Stimulated activated naive CD4-positive, alpha-beta T cell (primary cell): ENCODE data around the gene SDR9C7.
"Not testable (repeated sequence)": the region's sequence is repeated elsewhere in the genome, so short reads cannot be mapped to it uniquely, and the experiment has no call there.

Source experiments
- DNase-seq, 6 experiments: peaks; one replicate each; lab custom pipeline; 2025; lab: John Stamatoyannopoulos, UW

The SDR9C7 gene

DNA sequence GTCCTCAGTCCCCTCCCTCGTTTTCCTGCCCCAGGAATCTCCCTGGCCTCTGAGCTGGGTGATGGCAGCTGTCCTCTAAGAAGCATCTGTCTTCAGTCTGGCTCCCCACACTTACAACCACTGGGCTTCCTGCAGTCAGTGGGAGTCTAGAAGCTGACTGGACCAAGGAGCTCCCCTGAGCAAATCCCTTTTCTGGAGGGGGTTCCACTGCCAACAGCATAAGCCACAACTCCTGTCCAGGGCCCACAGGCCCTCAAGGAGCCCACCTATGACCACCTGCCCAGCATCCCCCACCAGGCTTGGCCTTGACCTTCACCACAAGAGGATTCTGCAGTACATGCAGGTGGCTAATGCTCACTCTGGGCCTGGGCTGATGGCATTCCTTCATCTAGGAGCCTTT lies 19.1 kb upstream of the SDR9C7 start:
- DNase-seq, result no peak

DNA sequence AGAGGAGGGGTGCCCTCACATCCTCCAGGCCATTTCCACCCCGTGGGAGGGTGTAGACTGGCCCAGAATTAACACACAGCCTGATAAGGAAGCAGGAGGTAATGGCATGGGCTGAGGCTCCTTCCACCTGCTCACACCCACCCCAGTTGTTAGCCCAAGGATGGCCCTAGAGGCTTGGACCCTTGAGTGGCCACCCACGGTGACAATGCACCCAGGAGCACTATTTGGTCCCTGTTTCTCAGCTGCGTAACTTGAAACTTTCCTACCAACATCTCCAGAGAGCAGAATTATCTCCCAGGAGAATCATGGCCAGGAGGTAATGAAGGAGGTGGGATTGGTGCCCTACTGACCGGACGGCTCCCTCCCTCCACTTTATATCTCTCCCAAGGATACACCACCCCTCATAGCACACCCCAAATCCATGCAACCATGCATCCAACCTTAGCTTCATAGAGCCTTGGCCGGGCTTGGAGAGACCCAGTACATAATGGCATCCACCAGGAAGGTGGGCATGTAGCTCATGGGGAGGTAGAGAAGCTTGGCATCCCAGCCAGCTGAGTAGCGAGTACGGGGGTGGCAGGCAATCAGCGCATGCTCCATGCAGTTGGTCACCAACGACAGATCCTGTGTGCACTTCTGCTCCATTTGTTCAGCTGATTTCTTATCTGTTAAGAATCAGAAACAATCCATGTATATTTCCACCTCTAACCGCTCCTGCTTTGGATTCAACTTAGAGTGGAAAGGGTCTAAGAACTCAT lies 17.6 kb upstream of the SDR9C7 start:
- no peak for DNase-seq

DNA sequence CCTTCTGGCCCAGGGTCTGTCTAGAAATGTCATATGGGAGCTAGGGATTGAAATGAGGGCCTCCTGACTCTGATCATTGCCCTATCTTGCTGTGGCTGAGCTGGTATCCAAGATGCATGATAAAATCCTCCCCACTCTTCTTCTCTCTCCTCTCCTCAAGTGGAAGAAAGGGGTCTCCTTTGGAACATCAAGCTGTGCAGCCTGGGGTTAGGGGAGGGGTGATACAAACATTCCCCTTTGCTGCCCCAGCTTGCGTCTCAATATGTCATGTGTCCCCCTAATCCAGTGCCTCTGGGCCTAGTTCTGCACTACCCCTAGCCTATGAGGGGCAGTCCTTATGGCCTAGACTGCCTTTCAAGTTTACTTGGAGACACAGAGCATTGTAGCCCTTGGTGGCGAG lies 14.7 kb upstream of the SDR9C7 start:
- no peak for DNase-seq

DNA sequence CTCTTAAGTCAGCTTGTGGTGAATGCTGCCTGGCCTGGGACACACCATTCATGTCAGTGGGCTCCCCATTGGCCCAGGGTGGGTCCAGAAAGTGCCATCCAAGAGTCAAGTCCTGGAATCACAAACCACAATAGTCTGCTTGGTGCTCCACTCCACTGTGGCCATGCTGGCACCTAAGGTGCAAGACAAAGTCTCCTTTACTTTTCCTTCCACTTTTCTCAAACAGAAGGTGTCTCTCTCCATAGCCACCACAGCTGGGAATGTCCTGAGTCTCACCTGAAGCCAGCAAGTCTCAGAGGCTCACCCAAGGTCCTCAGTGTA lies 14.2 kb upstream of the SDR9C7 start:
- DNase-seq, result no peak

DNA sequence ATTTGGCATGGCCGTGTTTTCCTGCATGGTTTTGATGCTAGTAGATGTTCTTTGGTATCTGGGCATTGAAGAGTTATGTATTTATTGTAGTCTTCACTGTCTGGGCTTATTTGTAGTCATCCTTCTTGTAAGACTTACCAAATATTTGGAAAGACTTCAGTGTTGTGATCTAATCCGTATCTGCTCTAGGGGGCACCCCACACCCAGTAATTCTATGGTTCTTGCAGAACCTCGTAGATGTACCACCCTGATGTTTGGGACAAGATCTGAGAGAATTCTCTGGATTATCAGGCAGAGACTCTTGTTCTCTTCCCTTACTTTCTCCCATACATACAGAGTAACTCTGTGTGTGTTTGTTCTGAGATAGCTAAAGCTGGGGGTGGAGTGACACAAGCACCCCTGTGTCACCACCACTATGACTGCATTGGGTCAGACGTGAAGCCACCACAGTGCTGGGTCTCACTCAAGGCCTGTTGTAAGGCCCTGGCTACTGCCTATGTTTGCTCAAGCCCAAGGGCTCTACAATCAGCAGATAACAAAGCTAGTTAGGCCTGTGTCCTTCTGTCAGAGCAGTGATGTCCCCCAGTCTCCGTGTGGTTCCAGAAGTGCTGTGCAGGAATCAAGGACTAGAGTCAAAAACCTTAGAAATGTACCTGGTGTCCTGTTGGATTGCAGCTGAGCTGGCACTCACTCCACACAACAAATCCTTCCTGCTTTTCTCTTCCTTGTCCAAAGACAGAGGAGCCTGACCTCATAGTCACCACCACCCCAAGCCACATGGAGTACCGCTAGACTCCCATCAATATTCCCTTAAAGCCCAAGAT lies 13.6 kb upstream of the SDR9C7 start:
- no peak for DNase-seq

DNA sequence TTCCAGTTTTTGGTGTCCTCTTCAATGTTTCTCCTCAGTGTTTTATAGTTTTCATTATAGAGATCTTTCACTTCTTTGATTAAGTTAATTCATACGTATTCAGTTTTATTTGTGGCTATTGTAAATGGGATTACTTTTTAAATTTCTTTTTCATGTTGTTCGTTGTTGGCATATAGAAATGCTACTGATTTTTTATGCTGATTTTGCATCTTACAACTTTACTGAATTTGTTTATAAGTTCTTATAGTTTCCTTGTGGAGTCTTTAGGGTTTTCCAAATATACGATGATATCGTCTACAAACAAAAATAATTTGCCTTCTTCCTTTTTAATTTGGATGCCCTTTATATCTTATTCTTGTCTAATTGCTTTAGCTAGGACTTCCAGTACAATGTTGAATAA lies 9.7 kb upstream of the SDR9C7 start:
- no peak for DNase-seq

DNA sequence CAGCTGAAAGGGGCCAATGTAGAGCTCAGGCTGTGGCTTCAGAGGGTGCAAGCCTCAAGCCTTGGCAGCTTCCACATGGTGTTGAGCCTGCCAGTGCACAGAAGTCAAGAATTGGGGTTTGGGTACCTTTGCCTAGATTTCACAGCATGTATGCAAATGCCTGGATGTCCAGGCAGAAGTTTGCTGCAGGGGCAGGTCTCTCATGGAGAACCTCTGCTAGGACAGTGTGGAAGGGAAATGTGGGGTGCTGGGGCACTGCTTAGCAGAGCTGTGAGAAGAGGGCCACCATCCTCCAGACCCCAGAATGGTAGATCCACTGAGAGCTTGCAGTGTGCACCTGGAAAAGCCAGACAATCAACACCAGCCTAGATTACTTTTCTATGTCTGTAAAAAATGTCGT lies 9.2 kb upstream of the SDR9C7 start:
- not testable (repeated sequence) for DNase-seq

DNA sequence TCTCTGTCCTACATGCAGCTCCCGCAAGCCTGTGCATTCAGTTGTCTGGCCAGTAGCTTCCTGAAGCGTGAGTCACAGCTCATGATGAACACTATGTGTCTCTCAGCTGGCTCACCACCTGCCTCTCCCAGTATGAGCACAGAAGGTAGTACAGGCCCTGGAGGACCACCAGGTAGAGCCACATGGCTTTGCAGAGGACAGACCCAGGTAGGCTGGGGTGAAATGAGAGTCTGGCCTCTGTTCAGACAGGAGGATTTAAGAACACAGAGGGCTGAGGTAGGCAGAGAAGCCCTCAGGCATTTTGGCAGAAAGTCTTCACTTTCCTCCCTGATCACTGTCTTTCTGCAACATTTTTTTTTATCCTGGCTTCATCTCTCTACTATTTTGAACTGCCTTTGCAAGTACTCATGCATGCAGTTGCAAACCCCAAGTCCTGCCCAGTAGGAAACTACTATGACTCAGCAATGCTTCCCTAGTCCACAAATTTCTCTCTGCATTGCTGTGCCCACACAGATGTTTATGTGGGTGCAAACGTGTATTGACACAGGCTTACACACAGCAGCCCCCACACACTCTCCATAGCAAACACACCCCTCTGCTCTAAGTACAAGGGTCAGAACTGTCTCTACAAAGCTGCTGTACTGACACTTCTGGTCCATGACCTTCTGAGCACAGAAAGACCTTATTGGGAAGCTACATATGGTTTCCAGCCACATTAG lies 7.2 kb upstream of the SDR9C7 start:
- DNase-seq, result no peak

DNA sequence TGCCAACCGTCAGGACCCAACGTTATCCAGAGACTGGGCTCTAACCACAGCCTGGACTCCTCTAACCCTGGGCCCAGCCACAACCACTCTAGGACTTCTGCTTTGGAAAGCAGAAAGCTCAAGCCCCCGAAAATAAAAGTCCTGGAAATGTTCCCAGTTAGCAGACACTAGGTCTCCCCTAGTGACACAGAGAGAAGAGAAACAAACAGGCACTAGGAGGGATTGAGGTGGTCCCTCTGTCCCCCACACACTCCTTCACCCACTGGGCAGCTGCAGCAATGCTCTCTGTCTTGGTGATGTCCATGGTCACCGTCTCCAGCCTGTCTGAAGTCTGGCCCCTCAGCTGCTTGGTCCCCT lies 6.7 kb upstream of the SDR9C7 start:
- not testable (repeated sequence) for DNase-seq

DNA sequence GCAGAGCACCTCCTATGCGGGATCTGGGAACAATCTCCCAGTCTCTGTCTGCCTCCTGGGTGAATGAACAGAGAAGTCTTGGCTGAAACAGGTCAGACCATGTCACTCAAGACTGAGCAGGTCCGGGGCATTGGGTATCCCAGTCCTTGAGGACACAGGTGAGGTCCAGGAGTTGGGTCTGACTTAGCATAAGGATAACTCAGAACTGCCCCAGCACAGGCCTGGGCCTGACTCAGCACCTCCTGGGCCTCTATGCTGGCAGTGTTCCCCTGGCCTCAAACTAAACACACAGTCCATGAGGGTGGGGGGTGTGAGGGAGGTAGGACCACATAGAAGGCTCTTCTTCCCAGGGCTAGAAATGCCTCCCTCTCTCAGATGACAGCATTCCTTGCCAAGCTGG lies 1.5 kb upstream of the SDR9C7 start:
- DNase-seq, result no peak

DNA sequence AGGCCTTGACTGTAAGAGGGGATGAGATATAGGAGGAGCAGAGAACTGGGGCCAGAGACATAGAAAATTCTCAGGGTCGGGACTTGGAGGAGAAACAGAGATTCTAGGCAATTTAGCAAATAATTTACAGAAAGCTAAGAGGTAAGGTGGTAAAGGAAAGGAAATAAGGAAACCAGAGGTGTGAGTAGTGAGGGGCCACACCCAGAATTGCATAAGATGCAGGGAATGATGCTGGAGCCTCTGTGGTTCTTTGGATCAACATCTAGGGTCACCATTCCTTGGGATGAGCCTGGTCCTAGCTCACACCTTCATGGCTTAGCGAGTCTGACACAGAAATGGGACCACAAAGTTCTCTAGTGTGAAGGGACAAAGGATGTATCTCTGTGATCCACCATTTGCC lies 949 bp upstream of the SDR9C7 start:
- no peak for DNase-seq

DNA sequence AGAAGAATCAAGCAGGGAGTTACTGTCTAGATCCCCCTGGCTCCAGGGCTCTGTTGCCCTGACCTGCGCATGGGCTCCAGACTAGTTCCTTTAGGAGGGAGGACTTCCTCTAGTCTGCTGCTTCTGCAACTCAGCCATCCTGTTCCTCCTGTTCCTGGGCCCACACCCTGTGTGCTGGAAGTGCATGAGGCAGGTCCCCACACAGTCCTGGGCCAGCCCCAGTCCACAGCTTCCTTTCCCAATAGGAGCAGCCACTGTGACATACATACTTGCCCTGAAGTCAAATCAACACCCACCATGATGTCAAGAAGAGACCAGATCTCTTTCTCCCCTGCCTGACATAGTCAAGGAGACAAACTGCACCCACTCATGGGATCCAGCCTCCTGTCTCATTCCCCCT lies 1.3 kb downstream of the SDR9C7 start:
- DNase-seq, result no peak

DNA sequence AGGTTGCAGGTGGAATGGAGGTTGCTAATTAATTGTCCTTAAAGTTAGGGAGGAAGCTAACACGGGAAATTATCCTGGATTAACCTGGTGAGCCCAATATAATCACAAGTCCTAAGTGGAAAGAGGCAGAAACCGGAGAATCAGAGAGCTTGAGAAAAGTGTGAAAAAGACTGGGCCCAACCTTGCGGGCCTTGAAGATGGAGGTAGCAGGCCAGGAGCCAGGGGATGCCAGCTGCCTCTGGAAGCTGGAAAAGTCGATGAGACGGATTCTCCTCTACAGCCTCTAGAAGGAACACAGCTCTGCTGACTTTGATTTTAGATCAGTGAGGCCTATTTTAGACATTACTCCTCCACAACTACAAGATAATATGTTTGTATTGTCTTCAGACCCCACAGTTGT lies 2.1 kb downstream of the SDR9C7 start:
- DNase-seq, result no peak

DNA sequence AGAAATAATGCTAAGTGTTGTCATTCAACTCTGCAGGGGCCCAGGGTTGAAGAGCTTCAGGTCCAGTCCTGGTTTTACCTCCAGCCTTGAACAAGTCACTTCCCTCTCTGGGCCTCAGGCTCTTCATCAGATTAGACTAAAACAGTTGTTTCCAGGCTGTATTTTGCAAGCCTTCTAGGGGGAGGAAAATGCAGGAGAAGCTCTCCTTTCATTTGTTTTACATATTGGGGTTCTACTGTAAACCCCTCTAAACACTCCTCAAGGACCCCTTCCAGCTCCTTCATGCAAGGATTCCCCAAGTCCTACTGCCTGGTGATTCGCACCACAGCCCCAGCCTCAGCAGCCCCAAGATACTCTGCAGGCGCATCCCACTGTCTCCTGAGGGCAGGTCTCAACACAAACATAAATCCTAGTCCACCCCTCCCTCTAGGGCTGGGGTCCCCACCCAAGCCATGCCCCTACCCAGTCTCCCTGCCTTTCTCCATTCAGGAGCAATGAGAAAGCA lies 2.7 kb downstream of the SDR9C7 start:
- peak in 1 of 6 experiments; percentile 3 for DNase-seq

DNA sequence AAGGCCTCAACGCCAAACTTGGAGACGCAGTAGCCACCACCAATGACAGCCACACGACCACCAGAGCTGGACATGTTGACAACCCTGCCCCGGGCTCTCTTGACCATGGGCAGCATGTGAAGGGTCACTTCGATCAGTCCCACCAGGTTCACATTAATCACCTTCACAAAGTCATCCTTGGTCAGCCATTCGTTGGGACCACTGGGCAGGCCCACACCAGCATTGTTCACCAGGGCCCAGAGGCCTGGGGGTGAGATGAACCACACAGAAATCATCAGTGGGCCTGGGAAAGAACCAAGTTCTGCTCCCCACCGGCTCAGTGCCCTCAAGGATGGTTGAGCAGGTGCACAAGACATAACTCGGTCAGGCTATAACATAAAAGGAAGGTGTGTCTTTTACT lies 4.0 kb downstream of the SDR9C7 start:
- DNase-seq, result no peak

DNA sequence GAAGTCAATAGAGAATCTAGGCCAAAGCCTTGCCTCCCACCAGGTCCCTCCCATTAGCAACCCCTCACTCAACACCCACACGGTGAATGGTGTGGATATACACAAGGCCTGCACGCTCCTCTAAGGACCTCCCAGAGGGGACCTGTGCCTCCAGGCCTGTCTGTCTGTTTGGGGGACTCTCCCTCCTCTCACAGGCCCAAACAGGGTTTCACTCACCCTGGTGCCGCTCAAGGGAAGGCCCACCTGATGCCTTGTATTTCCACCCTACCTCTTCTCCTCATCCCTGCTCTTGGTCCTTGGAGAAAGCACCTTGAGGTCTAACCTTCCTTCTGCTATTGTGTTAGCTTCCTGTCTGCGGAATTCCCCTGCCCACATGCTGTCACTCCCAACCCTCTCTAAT lies 4.4 kb downstream of the SDR9C7 start:
- DNase-seq, result no peak

DNA sequence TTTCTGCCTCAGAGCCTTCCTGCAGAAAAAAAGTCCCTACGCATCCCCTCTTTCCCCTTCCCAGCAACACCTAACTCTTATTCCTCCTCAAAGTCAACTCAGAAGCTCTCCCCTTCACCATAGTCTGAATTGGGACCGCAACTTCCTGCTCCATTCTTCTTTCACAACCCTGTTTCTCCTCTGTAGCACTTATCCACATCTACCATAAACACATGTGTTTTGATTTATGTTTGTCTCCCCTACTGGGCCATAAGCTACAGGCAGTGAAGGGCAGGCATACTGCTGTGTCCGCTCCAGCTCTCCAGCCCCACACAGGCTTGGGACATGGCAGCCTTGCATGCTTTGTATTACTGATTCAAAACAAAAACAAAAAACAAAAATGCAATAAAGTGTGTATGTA lies 5.9 kb downstream of the SDR9C7 start:
- DNase-seq, result no peak

DNA sequence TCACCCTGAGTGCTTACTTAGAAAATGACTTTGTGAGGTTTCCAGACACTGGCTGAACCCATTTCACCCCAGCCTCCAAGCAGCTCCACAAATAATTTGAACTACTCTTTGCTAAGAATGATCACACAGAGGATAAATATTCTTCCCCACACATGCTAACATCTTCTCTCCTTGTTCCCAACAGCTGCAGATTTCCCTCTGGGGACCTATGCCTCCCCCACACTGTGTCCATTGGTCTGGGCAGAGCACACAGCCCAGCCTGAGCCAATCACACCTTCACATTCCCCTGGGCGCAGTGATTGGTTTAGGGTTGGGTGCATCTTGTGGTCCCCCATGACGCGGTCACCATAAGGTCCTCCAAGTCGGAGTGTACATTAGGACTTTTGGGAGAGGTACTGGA lies 6.9 kb downstream of the SDR9C7 start:
- no peak for DNase-seq

DNA sequence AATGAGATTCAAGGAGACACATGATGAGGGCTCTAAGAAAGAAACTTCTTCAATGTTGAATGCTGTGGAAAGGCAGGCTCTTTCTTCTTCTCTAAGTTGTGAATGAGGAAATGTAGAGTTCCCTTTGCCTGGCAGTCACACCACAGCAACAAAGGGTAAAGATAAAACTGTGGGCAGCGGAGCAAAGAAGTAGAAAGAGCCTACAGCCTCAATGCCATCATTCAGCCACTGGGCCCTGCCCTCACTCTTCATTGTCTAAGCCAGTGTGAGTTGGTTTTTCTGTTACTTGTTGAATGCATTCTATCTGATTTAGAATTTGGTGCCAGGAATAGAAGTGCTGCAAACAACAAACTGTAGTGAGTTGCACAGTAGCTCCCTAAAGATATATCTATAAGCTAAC lies 12.2 kb downstream of the SDR9C7 start:
- no peak for DNase-seq

DNA sequence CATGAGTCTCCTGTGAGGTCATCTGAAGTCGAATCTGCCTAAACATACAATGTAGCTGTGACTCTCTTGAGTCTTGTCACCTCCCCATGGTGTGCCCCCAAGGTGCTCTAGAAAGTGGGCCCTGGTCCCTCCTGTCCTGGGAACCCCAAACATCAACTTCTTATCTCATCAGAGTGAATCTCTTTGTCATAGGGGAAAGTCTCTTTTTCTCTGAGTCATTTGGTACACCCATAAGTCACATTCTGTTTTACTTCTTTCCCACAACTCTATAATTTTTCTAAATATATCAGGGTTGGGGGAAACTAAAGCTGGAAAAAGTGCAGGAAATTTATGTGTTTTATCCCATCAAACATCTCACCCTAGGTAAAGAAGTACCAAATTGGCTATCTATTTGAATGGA lies 12.9 kb downstream of the SDR9C7 start:
- no peak for DNase-seq

DNA sequence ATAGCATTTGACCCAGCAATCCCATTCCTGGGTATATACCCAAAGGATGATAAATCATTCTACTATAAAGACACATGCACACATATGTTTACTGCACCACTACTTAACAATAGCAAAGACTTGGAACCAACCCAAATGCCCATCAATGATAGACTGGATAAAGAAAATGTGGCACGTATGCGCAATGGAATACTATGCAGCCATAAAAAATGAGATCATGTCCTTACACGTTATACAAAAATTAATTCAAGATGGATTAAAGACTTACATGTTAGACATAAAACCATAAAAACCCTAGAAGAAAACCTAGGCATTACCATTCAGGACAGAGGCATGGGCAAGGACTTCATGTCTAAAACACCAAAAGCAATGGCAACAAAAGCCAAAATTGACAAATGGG lies 16.1 kb downstream of the SDR9C7 start:
- DNase-seq, result not testable (repeated sequence)

DNA sequence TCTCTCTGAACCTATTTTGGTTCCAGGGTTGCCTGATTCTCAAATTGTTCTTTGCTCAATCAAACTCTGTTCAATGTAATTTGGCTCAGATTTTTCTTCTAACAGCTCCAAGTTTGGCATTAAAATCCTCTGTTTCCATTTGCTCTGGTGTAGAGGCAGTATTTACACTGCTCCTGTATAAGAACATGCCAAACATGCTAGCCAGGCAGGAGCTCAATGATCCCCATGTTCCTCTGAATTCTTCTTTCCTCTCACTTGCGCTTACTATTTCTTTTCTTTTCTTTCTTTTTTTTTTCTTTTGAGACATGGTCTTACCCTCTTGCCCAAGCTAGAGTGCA lies 17.2 kb downstream of the SDR9C7 start:
- DNase-seq, result no peak
